H9 (cell line): ENCODE results near the gene ETF1. TPM values are rescaled to one million over a fixed set of nuclear protein-coding genes. Genes with fewer than 3 reads are reported as not detected.

ENCODE experiments used
- DNase-seq: peaks from one replicate; pipeline ENCODE4 v3.0.0-alpha.2; 2017
- H2AFZ ChIP-seq: one replicate; pipeline ENCODE4 v1.6.1; 2013; ENCODE audit warnings: mild to moderate bottlenecking, low read length, control low read depth, moderate library complexity
- H2AK5ac ChIP-seq: 2 replicates; pipeline ENCODE4 v1.6.1; 2013; ENCODE audit warnings: low read length, control low read depth, mixed read lengths; ENCODE audit not compliant: insufficient read length
- H2BK120ac ChIP-seq: one replicate; pipeline ENCODE4 v1.6.1; 2013; ENCODE audit warnings: low read depth, mild to moderate bottlenecking, low read length, control low read depth, inconsistent platforms; ENCODE audit not compliant: poor library complexity, severe bottlenecking
- H2BK12ac ChIP-seq: 2 replicates; pipeline ENCODE4 v1.6.1; 2013; ENCODE audit warnings: low read length, control low read depth, mixed read lengths, low read depth; ENCODE audit not compliant: insufficient read length
- H2BK15ac ChIP-seq: 2 replicates; pipeline ENCODE4 v1.6.1; 2013; ENCODE audit warnings: low read depth, low read length, control low read depth
- H2BK20ac ChIP-seq: one replicate; pipeline ENCODE4 v1.6.1; 2013; ENCODE audit warnings: low read depth, mild to moderate bottlenecking, low read length, control low read depth, inconsistent platforms; ENCODE audit not compliant: poor library complexity, severe bottlenecking
- H2BK5ac ChIP-seq: 2 replicates; pipeline ENCODE4 v1.6.1; 2013; ENCODE audit warnings: low read length, control low read depth, mixed read lengths; ENCODE audit not compliant: insufficient read length
- H3K14ac ChIP-seq: 2 replicates; pipeline ENCODE4 v1.6.1; 2013; ENCODE audit warnings: low read length, control low read depth; ENCODE audit not compliant: insufficient read depth
- H3K18ac ChIP-seq: 2 replicates; pipeline ENCODE4 v1.6.1; 2013; ENCODE audit warnings: low read depth, mild to moderate bottlenecking, mixed read lengths, low read length, control low read depth; ENCODE audit not compliant: insufficient read length
- H3K23ac ChIP-seq: 2 replicates; pipeline ENCODE4 v1.6.1; 2013; ENCODE audit warnings: low read length, control low read depth, mixed read lengths, low read depth; ENCODE audit not compliant: insufficient read length
- H3K23me2 ChIP-seq: 2 replicates; pipeline ENCODE4 v1.6.1; 2013; ENCODE audit warnings: low read depth, mild to moderate bottlenecking, mixed read lengths, low read length, control low read depth; ENCODE audit not compliant: insufficient read length, poor library complexity, severe bottlenecking
- H3K27ac ChIP-seq: 2 replicates; pipeline ENCODE4 v1.5.1; 2013; ENCODE audit warnings: low read length, control low read depth, mixed read lengths, low read depth; ENCODE audit not compliant: insufficient read length
- H3K27me3 ChIP-seq: 2 replicates; pipeline ENCODE4 v1.6.1; 2013; ENCODE audit warnings: low read length, control low read depth, inconsistent platforms; ENCODE audit not compliant: insufficient read depth
- H3K4ac ChIP-seq: 2 replicates; pipeline ENCODE4 v1.6.1; 2013; ENCODE audit warnings: low read depth, mild to moderate bottlenecking, control low read depth, inconsistent platforms, low read length, moderate library complexity
- H3K4me1 ChIP-seq: 2 replicates; pipeline ENCODE4 v1.6.1; 2013; ENCODE audit warnings: low read length, control low read depth, inconsistent platforms; ENCODE audit not compliant: insufficient read depth
- H3K4me2 ChIP-seq: 2 replicates; pipeline ENCODE4 v1.6.1; 2013; ENCODE audit warnings: low read length, control low read depth, mixed read lengths; ENCODE audit not compliant: insufficient read length, insufficient read depth
- H3K56ac ChIP-seq: 2 replicates; pipeline ENCODE4 v1.6.1; 2013; ENCODE audit warnings: low read depth, mild to moderate bottlenecking, mixed read lengths, low read length, control low read depth; ENCODE audit not compliant: insufficient read length
- H3K79me1 ChIP-seq: 2 replicates; pipeline ENCODE4 v1.6.1; 2013; ENCODE audit warnings: low read depth, mild to moderate bottlenecking, moderate library complexity, low read length, control low read depth, inconsistent platforms; ENCODE audit not compliant: insufficient read depth, poor library complexity, severe bottlenecking
- H3K79me2 ChIP-seq: 2 replicates; pipeline ENCODE4 v1.6.1; 2013; ENCODE audit warnings: low read length, control low read depth, inconsistent platforms; ENCODE audit not compliant: insufficient read depth
- H3K9ac ChIP-seq: 2 replicates; pipeline ENCODE4 v1.6.1; 2013; ENCODE audit warnings: low read length, control low read depth, mixed read lengths; ENCODE audit not compliant: insufficient read length; ENCODE audit errors: extremely low read depth
- H3K9me3 ChIP-seq: one replicate; pipeline ENCODE4 v1.6.1; 2013; ENCODE audit warnings: low read depth, low read length, inconsistent platforms; ENCODE audit not compliant: control insufficient read depth
- H3T11ph ChIP-seq: one replicate; pipeline ENCODE4 v1.6.1; 2013; ENCODE audit warnings: mild to moderate bottlenecking, low read length, control low read depth, inconsistent platforms
- H4K20me1 ChIP-seq: one replicate; pipeline ENCODE4 v1.6.1; 2013; ENCODE audit not compliant: control insufficient read depth, insufficient read length, insufficient read depth
- H4K5ac ChIP-seq: 2 replicates; pipeline ENCODE4 v1.6.1; 2013; ENCODE audit warnings: low read depth, mild to moderate bottlenecking, mixed read lengths, low read length, control low read depth; ENCODE audit not compliant: insufficient read length
- H4K8ac ChIP-seq: replicated peaks from 2 replicates; pipeline ENCODE4 v1.6.1; 2013; ENCODE audit warnings: low read length, control low read depth, mixed read lengths, low read depth; ENCODE audit not compliant: insufficient read length
- H4K91ac ChIP-seq: 2 replicates; pipeline ENCODE4 v1.6.1; 2013; ENCODE audit warnings: low read depth, mild to moderate bottlenecking, moderate library complexity, mixed read lengths, low read length, control low read depth; ENCODE audit not compliant: insufficient read length
- H3K27ac Mint-ChIP-seq, 3 experiments: 2 replicates in 2 of 3; 3 replicates in 1 of 3; pipeline ENCODE4 v1.8.0; 2020 to 2021; ENCODE audit warnings: mixed read lengths in 3 of 3, mild to moderate bottlenecking in 1 of 3, moderate library complexity in 1 of 3
- H3K27me3 Mint-ChIP-seq: 2 replicates; pipeline ENCODE4 v1.8.0; 2021; ENCODE audit warnings: low read depth, mild to moderate bottlenecking, moderate library complexity, mixed read lengths
- H3K36me3 Mint-ChIP-seq, 3 experiments: 2 replicates in 2 of 3; 3 replicates in 1 of 3; pipeline ENCODE4 v1.8.0; 2020 to 2021; ENCODE audit warnings: low read depth in 3 of 3, mixed read lengths in 3 of 3; ENCODE audit not compliant: insufficient read depth in 1 of 3
- H3K4me1 Mint-ChIP-seq, 2 experiments: 2 replicates each; pipeline ENCODE4 v1.8.0; 2020; ENCODE audit warnings: mixed read lengths in 2 of 2
- H3K4me3 Mint-ChIP-seq, 2 experiments: 2 replicates in 1 of 2; 3 replicates in 1 of 2; pipeline ENCODE4 v1.8.0; 2020 to 2021; ENCODE audit warnings: mild to moderate bottlenecking in 2 of 2, mixed read lengths in 2 of 2, moderate library complexity in 1 of 2
- H3K9me3 Mint-ChIP-seq, 2 experiments: 2 replicates in 1 of 2; 3 replicates in 1 of 2; pipeline ENCODE4 v1.8.0; 2020; ENCODE audit warnings: mild to moderate bottlenecking in 2 of 2, mixed read lengths in 2 of 2, moderate library complexity in 1 of 2
- WGBS: extraction: QIAGEN DNeasy Blood & Tissue Kit; methylation state at CpG from one replicate; pipeline ENCODE4 v1.1.7; 2013; ENCODE audit warnings: missing lambda C conversion rate, low lambda C conversion rate, mixed read lengths; ENCODE audit not compliant: insufficient read length; ENCODE audit errors: extremely low coverage; 5-methylcytosine and 5-hydroxymethylcytosine counted together
- total RNA-seq: library from RNA; stranded (reverse); gene quantifications from 2 replicates; pipeline ENCODE4 v1.2.1, GENCODE V29; 2021
- TF ChIP-seq, protein P1 (sequence below): fragments of 200-600 bp; sonication (generic); conservative IDR thresholded peaks from 3 replicates; pipeline ENCODE4 v1.8.0; 2021; ENCODE audit warnings: antibody characterized with exemption, mild to moderate bottlenecking

ETF1 gene
- total RNA-seq, 1 experiment from 2014 or later: 175 TPM

GRCh38 chr5:138488481-138488945 lies 54.5 kb downstream of the ETF1 start:
- Histone ChIP-seq H3K9ac (no peak overlapping the region), H2BK12ac (no peak overlapping the region), H2BK15ac (no peak overlapping the region), H3K4ac (no peak overlapping the region), H3K4me1 (peaks cover 4% of the 10 kb centered on the region; the same call in 1 of the 2 replicates), H3K56ac (no peak overlapping the region), H3K79me1 (no peaks in the 10 kb centered on the region), H3K27ac (no peak overlapping the region), H3T11ph (no peak overlapping the region), H3K18ac (no peak overlapping the region), H2BK5ac (no peak overlapping the region), H2BK120ac (no peak overlapping the region), H3K9me3 (no peaks in the 10 kb centered on the region), H3K23me2 (peaks cover 11% of the 10 kb centered on the region), H4K91ac (no peak overlapping the region), H3K79me2 (no peaks in the 10 kb centered on the region), H2BK20ac (no peak overlapping the region), H4K5ac (no peak overlapping the region), H2AK5ac (no peak overlapping the region), H4K8ac (no peak overlapping the region), H2AFZ (no peak overlapping the region), H3K23ac (no peak overlapping the region), H3K27me3 (no peaks in the 10 kb centered on the region; the same call in 1 of the 2 replicates), H3K14ac (no peak overlapping the region), H3K4me2 (no peak overlapping the region), H4K20me1 (no peaks in the 10 kb centered on the region)
- Mint-ChIP-seq H3K4me3 (no peak overlapping the region), H3K9me3 (no peaks in the 10 kb centered on the region; a peak in 1 of 5 replicates), H3K27ac (no peak overlapping the region), H3K4me1 (peaks cover 28 to 37% of the 10 kb centered on the region in 2 experiments), H3K27me3 (peaks cover 50% of the 10 kb centered on the region), H3K36me3 (no peaks in the 10 kb centered on the region; a peak in 1 of 7 replicates)
- no peak for DNase-seq
- no CpG with 5 or more reads among the region's 5 CpGs for WGBS
- TF ChIP-seq, protein P1, sequence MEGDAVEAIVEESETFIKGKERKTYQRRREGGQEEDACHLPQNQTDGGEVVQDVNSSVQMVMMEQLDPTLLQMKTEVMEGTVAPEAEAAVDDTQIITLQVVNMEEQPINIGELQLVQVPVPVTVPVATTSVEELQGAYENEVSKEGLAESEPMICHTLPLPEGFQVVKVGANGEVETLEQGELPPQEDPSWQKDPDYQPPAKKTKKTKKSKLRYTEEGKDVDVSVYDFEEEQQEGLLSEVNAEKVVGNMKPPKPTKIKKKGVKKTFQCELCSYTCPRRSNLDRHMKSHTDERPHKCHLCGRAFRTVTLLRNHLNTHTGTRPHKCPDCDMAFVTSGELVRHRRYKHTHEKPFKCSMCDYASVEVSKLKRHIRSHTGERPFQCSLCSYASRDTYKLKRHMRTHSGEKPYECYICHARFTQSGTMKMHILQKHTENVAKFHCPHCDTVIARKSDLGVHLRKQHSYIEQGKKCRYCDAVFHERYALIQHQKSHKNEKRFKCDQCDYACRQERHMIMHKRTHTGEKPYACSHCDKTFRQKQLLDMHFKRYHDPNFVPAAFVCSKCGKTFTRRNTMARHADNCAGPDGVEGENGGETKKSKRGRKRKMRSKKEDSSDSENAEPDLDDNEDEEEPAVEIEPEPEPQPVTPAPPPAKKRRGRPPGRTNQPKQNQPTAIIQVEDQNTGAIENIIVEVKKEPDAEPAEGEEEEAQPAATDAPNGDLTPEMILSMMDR: no peak
